ENCODE data around the gene FOXP1. TPM values are rescaled to one million over a fixed set of nuclear protein-coding genes. Genes with fewer than 3 reads are reported as not detected.

The FOXP1 gene
- total RNA-seq, 4 donors from 2014 or later = 13.2 to 46.6 (median 29.2) TPM

DNA sequence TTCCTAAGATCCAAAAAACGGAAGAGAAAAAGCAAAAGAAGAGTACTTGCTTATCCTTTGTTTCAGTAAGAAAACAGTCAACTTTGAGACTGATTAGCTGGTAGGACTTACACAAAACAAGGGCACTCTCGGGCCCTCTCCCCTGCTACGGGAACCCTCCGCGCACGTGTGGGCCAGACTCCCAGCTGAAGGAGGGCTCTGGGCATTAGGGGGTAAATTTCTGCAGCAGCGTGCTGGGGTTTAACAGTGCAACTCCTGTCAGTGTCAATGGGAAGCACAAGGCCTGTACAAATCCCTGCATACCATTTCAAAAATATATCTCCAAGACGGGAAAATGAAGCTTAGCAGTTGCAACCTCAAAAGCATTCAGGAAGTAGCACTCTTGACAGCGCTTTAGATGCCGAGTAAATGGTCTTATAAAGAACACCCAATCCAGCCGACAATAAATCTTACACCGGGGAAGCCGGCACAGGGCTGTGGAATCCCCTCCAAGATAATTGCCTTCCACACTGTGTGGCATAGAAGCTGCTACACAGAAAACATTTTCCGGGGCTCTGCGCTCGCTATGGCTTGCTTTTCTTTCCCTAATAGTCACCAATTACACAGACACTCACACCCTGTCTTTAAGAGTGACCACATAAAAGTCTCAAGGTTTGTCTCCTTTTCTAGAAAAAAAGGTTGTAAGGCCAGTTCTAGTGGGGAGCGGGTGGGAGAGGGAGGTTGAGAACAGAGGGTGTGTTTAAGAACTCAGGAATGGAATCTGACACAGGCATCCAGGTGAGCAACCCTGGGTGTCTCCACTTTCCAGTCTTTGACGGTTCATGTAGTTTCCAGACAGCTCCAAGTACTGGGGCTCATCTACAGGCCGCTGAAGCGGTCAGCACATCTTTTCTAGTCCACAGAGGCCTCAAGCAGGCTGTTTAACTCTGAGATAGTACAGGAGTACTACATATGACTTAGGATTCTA, 512.7 kb downstream of the FOXP1 start:
- Histone ChIP-seq H3K4me1 (peaks cover 17 to 26% of the 10 kb centered on the region in 2 donors), H3K9me3 (no peaks in the 10 kb centered on the region), H3K4me3 (no peak overlapping the region), H3K27ac (peak overlapping the region in 1 of 4 donors; percentile 1), H3K36me3 (no peaks in the 10 kb centered on the region), H3K27me3 (no peaks in the 10 kb centered on the region)
- ATAC-seq (no peak), DNase-seq (no peak)
- in situ Hi-C loops (cut with MboI; ENCODE audit: low sequenced_read_pairs in 4 of 4) = no loop called here
- TF ChIP-seq POLR2A (IDR thresholded peaks at IDR 0.05) (no peak), CTCF (IDR thresholded peaks at IDR 0.05 in 4 of 5, conservative IDR thresholded peaks at IDR 0.05 in 1 of 5) (no peak)
- intact Hi-C loops (cut with DNase I; ENCODE audit: low total_unique reads) = no loop called here

GRCh38 chr3:71069797-71070196, 513.7 kb downstream of the FOXP1 start:
- DNase-seq = peak; percentile 15 to 35
- intact Hi-C loops (cut with DNase I; ENCODE audit: low total_unique reads) = loop anchor here (2.0 to 10.0 kb wide), 5 partner anchors 61 to 1945 kb away; partner anchors contain the start of gene LMOD3
- Histone ChIP-seq H3K27ac (no peak overlapping the region), H3K4me3 (no peak overlapping the region), H3K9me3 (no peaks in the 10 kb centered on the region), H3K4me1 (peaks cover 20 to 26% of the 10 kb centered on the region in 2 donors), H3K27me3 (no peaks in the 10 kb centered on the region), H3K36me3 (no peaks in the 10 kb centered on the region)
- in situ Hi-C loops (cut with MboI; ENCODE audit: low sequenced_read_pairs in 4 of 4) = no loop called here
- no peak for ATAC-seq
- TF ChIP-seq CTCF (IDR thresholded peaks at IDR 0.05 in 4 of 5, conservative IDR thresholded peaks at IDR 0.05 in 1 of 5) (peak in 4 of 5 experiments; percentile 27 to 46 (median 32)), POLR2A (IDR thresholded peaks at IDR 0.05) (no peak)

GRCh38 chr3:71067977-71068654, 515.4 kb downstream of the FOXP1 start:
- peaks cover 26 to 27% of the 10 kb centered on the region in 2 donors for H3K4me1 ChIP-seq

DNA sequence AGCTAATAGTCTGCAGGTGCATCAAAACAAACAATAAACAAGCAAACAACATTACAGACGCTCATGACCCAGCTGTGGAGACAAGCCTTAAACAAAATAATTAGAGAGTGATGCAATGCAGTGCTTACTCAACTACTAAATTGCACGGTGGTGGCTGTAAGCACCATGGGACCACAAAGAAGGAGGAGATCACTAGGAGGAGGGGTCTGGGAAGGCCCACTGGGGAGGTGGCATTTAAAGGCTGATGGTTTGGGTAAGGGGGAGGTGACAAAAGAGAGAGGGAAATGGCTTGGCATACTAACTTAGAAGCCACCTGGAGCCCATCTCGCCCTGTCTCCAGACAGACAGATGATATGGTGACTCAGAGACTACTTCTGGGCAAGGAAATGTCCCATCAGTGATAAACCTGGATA, 516.7 kb downstream of the FOXP1 start:
- no peak for TF ChIP-seq POLR2A (IDR thresholded peaks at IDR 0.05)
- TF ChIP-seq CTCF (IDR thresholded peaks at IDR 0.05 in 4 of 5, conservative IDR thresholded peaks at IDR 0.05 in 1 of 5) = no peak
- in situ Hi-C loops (cut with MboI; ENCODE audit: low sequenced_read_pairs in 4 of 4) (no loop called here), intact Hi-C loops (cut with DNase I; ENCODE audit: low total_unique reads) (loop anchor here (5.0 to 10.0 kb wide), 4 partner anchors 65 to 1942 kb away; partner anchors contain the start of gene LMOD3)
- peak; percentile 25 to 45 for ATAC-seq
- Histone ChIP-seq H3K27ac (peak overlapping the region; percentile 89 to 96 (median 92)), H3K4me1 (peaks cover 31 to 39% of the 10 kb centered on the region in 2 donors), H3K27me3 (no peaks in the 10 kb centered on the region), H3K9me3 (no peaks in the 10 kb centered on the region), H3K4me3 (peak overlapping the region in 1 of 4 donors; percentile 70), H3K36me3 (no peaks in the 10 kb centered on the region)
- peak in 1 of 2 donors; percentile 19 for DNase-seq

More at GRCh38 chr3:71067977-71068654, 515.4 kb downstream of the FOXP1 start:
- in situ Hi-C loops (cut with MboI; ENCODE audit: low sequenced_read_pairs in 4 of 4) = no loop called here
- H3K27ac ChIP-seq = peak overlapping the region in 3 of 4 donors; percentile 14 to 96 (median 17)
- H3K4me3 ChIP-seq = no peak overlapping the region
- DNase-seq = no peak
- ATAC-seq = no peak
- no peaks in the 10 kb centered on the region for H3K36me3 ChIP-seq
- H3K9me3 ChIP-seq = no peaks in the 10 kb centered on the region
- TF ChIP-seq CTCF (IDR thresholded peaks at IDR 0.05 in 4 of 5, conservative IDR thresholded peaks at IDR 0.05 in 1 of 5) = no peak
- TF ChIP-seq POLR2A (IDR thresholded peaks at IDR 0.05) = no peak
- intact Hi-C loops (cut with DNase I; ENCODE audit: low total_unique reads) = loop anchor here (2.0 to 10.0 kb wide), 5 partner anchors 59 to 1943 kb away; partner anchors contain the start of gene LMOD3
- no peaks in the 10 kb centered on the region for H3K27me3 ChIP-seq
